NCI-H146 treated with DMSO at 0.1 percent for 48 hours (cell line): Measurements from ENCODE around the gene MC2R.
"Not testable (repeated sequence)": the region's sequence is repeated elsewhere in the genome, so short reads cannot be mapped to it uniquely, and the experiment has no call there.

Source experiments
- DNase-seq: peaks from one replicate; lab custom pipeline; 2025; ENCODE audit not compliant: unreplicated experiment; lab: John Stamatoyannopoulos, UW

Gene MC2R

DNA sequence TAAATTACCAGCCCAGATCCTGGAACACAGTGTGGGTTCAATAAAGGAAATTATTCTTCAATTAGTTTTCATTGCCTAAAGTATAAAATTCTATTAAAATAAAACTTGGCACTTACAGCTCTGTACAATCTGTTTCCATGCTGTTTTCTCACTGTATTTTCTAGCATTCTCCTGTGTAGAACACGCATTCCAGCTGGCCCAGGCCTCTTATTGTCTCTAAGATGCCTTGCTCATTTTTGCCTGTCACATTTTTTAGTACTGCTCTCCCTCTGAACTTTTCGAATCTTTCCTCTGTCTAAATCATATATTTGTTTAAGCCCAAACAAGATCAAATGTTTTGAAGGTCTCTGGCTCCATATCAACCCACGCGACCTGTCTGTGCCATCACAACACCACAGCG lies 20.8 kb downstream of the MC2R start:
- no peak for DNase-seq

GRCh38 chr18:13893418-13893760 lies 21.9 kb downstream of the MC2R start:
- DNase-seq: no peak

DNA sequence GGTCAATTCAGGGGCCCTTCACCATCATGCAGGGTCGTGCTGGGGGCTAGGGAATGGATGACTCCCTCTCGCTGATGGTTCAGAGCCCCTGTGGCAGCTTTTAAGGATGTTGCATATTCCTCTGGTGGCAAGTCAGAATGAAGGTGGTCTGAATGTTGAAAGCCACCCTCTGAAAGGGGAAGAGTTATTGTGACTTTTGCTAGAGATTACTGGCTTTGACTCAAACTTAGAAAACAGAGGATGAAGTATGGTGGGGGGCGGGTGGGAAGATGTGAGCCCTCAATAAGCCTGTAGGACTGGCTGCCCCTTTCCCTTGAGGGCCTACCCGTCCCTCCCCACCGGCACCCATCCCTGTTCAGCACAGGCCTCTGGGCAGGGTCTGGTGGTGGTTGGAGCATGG lies 23.2 kb downstream of the MC2R start:
- no peak for DNase-seq

- no peak for DNase-seq
These were observed 24.5 kb downstream of the MC2R start for GRCh38 chr18:13890761-13891361.

DNA sequence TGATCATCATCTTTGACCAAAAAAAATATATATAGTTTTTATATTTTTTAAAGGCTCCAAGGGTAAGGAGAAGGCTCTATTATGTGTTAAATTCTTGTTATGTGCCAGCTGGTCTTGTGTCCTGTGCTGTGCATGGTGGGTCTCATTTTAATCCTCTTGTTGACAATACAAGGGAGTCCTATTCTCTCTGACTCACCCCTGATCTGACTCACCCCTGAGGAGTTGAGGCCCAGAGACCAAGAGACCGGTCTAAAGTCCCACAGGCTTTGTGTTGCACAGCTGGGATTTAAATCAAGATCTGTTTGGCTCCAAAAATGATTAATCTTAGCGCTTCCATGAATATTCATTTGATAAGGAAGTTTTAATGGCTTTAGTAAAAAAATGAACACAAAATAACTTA lies 25.7 kb downstream of the MC2R start:
- no peak for DNase-seq

GRCh38 chr18:13888191-13888716 lies 27.1 kb downstream of the MC2R start:
- DNase-seq: no peak

DNA sequence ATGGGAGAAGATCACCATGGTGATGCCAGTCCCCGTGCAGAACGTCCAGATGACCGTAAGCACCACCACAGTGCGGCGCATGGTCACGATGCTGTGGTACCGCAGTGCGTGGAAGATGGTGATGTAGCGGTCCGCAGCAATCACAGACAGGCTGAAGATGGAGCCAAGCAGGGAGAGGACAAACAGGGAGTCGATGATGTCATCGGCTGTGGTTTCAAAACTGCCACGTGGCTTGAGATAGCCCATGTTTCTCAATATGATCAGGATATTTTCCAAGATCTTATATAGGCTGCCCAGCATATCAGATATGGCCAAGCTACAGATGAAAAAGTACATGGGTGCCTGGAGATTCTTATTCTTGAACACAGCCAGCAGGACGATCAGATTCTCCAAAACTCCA lies 30.3 kb downstream of the MC2R start:
- DNase-seq: no peak

GRCh38 chr18:13879937-13880336 lies 35.4 kb downstream of the MC2R start:
- DNase-seq: no peak

GRCh38 chr18:13879492-13879891 lies 35.8 kb downstream of the MC2R start:
- no peak for DNase-seq

DNA sequence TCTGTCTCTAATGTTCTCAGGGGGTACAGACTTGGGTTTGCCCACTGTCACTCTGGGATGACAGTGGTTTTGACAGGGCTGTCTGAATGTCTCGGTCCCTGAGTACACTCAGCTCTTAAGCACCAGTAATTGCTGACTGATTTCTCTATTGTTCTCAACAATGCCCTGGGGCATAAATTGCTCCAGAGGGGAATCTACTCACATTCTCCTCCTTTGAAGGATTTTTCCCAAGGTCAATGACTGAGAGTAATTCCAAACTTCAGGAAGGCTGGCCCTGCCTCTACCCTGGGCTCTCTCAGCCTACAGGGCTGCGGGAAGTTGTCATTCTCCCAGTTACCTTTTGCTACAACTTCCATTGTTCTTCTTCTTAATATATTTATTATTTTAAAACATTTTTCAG lies 36.5 kb downstream of the MC2R start:
- DNase-seq: no peak

DNA sequence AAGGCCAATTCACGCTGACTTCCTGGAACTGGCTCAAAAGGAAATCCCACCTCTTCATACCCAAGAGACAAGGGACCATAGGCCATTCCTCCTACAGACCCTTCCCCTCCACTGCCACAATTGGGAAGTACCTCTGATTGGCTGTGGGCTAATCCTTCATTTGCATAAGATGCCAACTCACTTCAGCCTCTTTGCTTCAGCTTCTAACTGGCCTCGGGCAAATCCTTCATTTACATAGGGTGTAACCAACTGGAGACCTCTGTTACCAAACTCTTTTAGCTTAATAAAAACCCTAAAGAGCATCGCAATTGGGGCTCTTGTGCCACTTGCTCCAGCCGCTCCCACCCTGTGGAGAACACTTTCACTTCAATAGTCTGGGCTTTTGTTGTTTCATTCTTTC lies 38.2 kb downstream of the MC2R start:
- DNase-seq: no peak

GRCh38 chr18:13874558-13874957 lies 40.8 kb downstream of the MC2R start:
- no peak for DNase-seq

- no peak for DNase-seq
These were observed 42.4 kb downstream of the MC2R start for GRCh38 chr18:13872932-13873331.

DNA sequence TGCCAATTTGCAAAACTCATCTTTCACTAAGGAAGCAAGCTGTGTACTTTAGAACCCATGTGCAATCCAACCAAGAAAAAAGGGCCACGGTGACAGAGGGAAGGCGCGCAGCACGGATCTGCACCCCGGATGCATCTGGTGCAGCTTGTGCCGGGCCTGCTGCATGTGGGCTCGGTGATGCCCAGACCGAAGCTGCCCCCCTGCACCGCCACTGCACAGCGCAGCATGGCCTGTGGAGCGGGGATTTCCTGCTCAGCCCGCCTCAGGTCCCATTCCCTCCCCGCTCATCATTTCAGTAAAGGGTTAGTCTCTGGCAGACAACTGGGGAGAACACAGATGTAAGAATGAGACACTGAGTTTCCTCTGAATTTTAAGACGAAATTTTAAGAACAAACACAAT lies 43.0 kb downstream of the MC2R start:
- DNase-seq: no peak

GRCh38 chr18:13871701-13872100 lies 43.6 kb downstream of the MC2R start:
- no peak for DNase-seq

GRCh38 chr18:13868501-13869271 lies 46.6 kb downstream of the MC2R start:
- DNase-seq: no peak

GRCh38 chr18:13862898-13863297 lies 52.4 kb downstream of the MC2R start:
- not testable (repeated sequence) for DNase-seq

- DNase-seq: no peak
These were observed 65.5 kb downstream of the MC2R start for GRCh38 chr18:13849791-13850190.

DNA sequence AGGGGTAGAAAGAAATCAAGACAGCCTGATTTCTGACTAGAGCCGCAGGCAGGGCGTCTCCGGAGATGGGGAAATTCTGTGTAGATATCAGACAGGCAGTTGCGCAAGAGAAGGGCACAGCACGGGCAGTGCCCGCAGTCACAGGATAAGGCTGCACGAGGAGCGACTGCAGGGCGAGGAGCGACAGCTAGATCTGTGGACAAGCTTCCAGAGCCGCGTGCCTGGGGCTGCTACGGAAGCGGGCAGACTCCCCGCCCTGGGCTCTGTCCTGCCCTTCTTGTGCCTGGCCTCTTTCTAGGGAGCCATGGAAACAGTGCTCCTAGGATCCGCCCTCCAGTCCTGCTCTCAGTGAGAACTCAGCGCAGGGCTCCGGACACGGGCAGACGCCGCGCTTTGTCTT lies 78.8 kb downstream of the MC2R start:
- no peak for DNase-seq

- DNase-seq: no peak
These were observed 80.1 kb downstream of the MC2R start for GRCh38 chr18:13835202-13835601.

GRCh38 chr18:13834496-13835015 lies 80.8 kb downstream of the MC2R start:
- DNase-seq: no peak
